C4-2B (cell line): ENCODE results near the gene AMIGO2.
"Not testable (repeated sequence)": the region's sequence is repeated elsewhere in the genome, so short reads cannot be mapped to it uniquely, and the experiment has no call there.

Experiments used
- CTCF ChIP-seq: fragments of 450-650 bp; conservative IDR thresholded peaks from 2 replicates; pipeline ENCODE4 v1.5.1; 2017; ENCODE audit warnings: mild to moderate bottlenecking
- ZFX ChIP-seq: fragments of 450-650 bp; IDR thresholded peaks from 2 replicates; pipeline ENCODE4 v1.6.1; 2017

- TF ChIP-seq CTCF, ZFX: not testable (repeated sequence)
These were observed 21.1 kb downstream of the AMIGO2 start for GRCh38 chr12:47058640-47059039.
